ENCODE results near the gene ZNF385C. TPM values are rescaled to one million over a fixed set of nuclear protein-coding genes. Genes with fewer than 3 reads are reported as not detected.

ZNF385C gene
- total and polyA plus RNA-seq, 11 donors = 0.06 to 0.38 (median 0.19) TPM; not detected in 3

- peaks cover 0 to 30% (median 14%) of the 10 kb centered on the region in 12 donors for H3K4me1 ChIP-seq
- intact Hi-C loops (cut with DNase I) = loop anchor here in 7 of 10 donors (5.0 to 10.0 kb wide), 4 partner anchors 39 to 287 kb away; no protein-coding TSS in a partner anchor
- no peak overlapping the region for H3K27ac ChIP-seq
- ATAC-seq = no peak
- H3K4me3 ChIP-seq = no peak overlapping the region
- TF ChIP-seq CTCF (IDR thresholded peaks at IDR 0.05) (peak in 2 of 12 donors; percentile 10 to 12), POLR2A (IDR thresholded peaks at IDR 0.05) (no peak)
- no peak for DNase-seq
- H3K27me3 ChIP-seq = peaks cover 0 to 9% (median 0%) of the 10 kb centered on the region in 9 donors
- H3K9me3 ChIP-seq = no peaks in the 10 kb centered on the region
- 54 to 65% (median 56%) methylated on average over 16 to 19 of the region's 19 CpGs for WGBS, 4 donors
- peaks cover 0 to 14% (median 12%) of the 10 kb centered on the region in 9 donors for H3K36me3 ChIP-seq
Measured at GRCh38 chr17:42027961-42028790, 70.1 kb downstream of the ZNF385C start.

GRCh38 chr17:42027590-42027889 is 70.7 kb downstream of the ZNF385C start:
- no peak overlapping the region for H3K4me3 ChIP-seq
- intact Hi-C loops (cut with DNase I) = loop anchor here in 7 of 10 donors (5.0 to 10.0 kb wide), 4 partner anchors 40 to 287 kb away; no protein-coding TSS in a partner anchor

GRCh38 chr17:42026857-42027589 is 71.2 kb downstream of the ZNF385C start:
- intact Hi-C loops (cut with DNase I) = loop anchor here in 7 of 10 donors (5.0 to 10.0 kb wide), 4 partner anchors 40 to 288 kb away; no protein-coding TSS in a partner anchor
- peaks cover 0 to 9% (median 0%) of the 10 kb centered on the region in 9 donors for H3K27me3 ChIP-seq
- H3K4me1 ChIP-seq = peaks cover 0 to 37% (median 14%) of the 10 kb centered on the region in 12 donors
- WGBS, 4 donors = 57 to 59% (median 58%) methylated on average over 16 to 17 of the region's 17 CpGs
- ATAC-seq (no peak), DNase-seq (no peak)
- H3K9me3 ChIP-seq = no peaks in the 10 kb centered on the region
- no peak overlapping the region for H3K27ac ChIP-seq
- H3K4me3 ChIP-seq = no peak overlapping the region
- peaks cover 0 to 25% (median 23%) of the 10 kb centered on the region in 9 donors for H3K36me3 ChIP-seq
- TF ChIP-seq CTCF (IDR thresholded peaks at IDR 0.05) (no peak), POLR2A (IDR thresholded peaks at IDR 0.05) (no peak)

More at GRCh38 chr17:42027590-42027889, 70.7 kb downstream of the ZNF385C start:
- ATAC-seq (no peak), DNase-seq (no peak)
- Histone ChIP-seq H3K27ac (no peak overlapping the region), H3K27me3 (peaks cover 0 to 9% (median 0%) of the 10 kb centered on the region in 9 donors), H3K36me3 (peaks cover 0 to 20% (median 18%) of the 10 kb centered on the region in 9 donors), H3K4me1 (peaks cover 0 to 36% (median 14%) of the 10 kb centered on the region in 12 donors), H3K9me3 (no peaks in the 10 kb centered on the region)
- 74 to 83% (median 77%) methylated on average over 4 to 5 of the region's 5 CpGs for WGBS, 4 donors
- no peak for TF ChIP-seq POLR2A (IDR thresholded peaks at IDR 0.05)
- TF ChIP-seq CTCF (IDR thresholded peaks at IDR 0.05) = no peak

Measured in heart left ventricle (tissue), 16 donors.